Loucy (cell line): Measurements from ENCODE around the gene ERC1.

ENCODE experiments used
- H2AFZ ChIP-seq: fragments of 200-600 bp; sonication (generic); 2 replicates; pipeline ENCODE4 v1.6.0; 2016; ENCODE audit warnings: antibody characterized with exemption, mild to moderate bottlenecking, low read length, moderate library complexity
- H3F3A ChIP-seq: fragments of 200-600 bp; 2 replicates; pipeline ENCODE4 v1.6.0; 2016; ENCODE audit warnings: antibody characterized with exemption, low read depth, mild to moderate bottlenecking
- H3K27me3 ChIP-seq: fragments of 200-600 bp; sonication (generic); 2 replicates; pipeline ENCODE4 v1.6.1; 2014; ENCODE audit warnings: low read length, mild to moderate bottlenecking; ENCODE audit not compliant: insufficient read depth, poor library complexity, severe bottlenecking
- H3K36me3 ChIP-seq: fragments of 200-600 bp; sonication (generic); 2 replicates; pipeline ENCODE4 v1.6.1; 2016; ENCODE audit warnings: low read length; ENCODE audit not compliant: insufficient read depth
- H3K4me1 ChIP-seq: fragments of 200-600 bp; sonication (generic); 2 replicates; pipeline ENCODE4 v1.5.1; 2014; ENCODE audit warnings: low read length, mild to moderate bottlenecking; ENCODE audit not compliant: insufficient read depth, poor library complexity, severe bottlenecking
- H3K4me2 ChIP-seq: fragments of 200-600 bp; sonication (generic); 2 replicates; pipeline ENCODE4 v1.6.0; 2014; ENCODE audit warnings: antibody characterized with exemption, low read length, low read depth, mild to moderate bottlenecking; ENCODE audit not compliant: poor library complexity, severe bottlenecking
- H3K4me3 ChIP-seq: fragments of 200-600 bp; sonication (generic); 2 replicates; pipeline ENCODE4 v1.5.1; 2014; ENCODE audit warnings: low read length, mild to moderate bottlenecking, mixed read lengths; ENCODE audit not compliant: poor library complexity, severe bottlenecking
- H3K79me2 ChIP-seq: fragments of 200-600 bp; sonication (generic); 2 replicates; pipeline ENCODE4 v1.6.1; 2014; ENCODE audit warnings: low read length; ENCODE audit not compliant: insufficient read depth
- H3K9ac ChIP-seq: fragments of 200-600 bp; sonication (generic); 2 replicates; pipeline ENCODE4 v1.6.0; 2014; ENCODE audit warnings: mild to moderate bottlenecking, low read depth, low read length, moderate library complexity; ENCODE audit not compliant: poor library complexity, severe bottlenecking
- H3K9me2 ChIP-seq: fragments of 200-600 bp; sonication (generic); replicated peaks from 2 replicates; pipeline ENCODE4 v1.6.1; 2016; ENCODE audit warnings: low read depth, low read length, mixed read lengths
- H3K9me3 ChIP-seq: fragments of 200-600 bp; sonication (generic); 2 replicates; pipeline ENCODE4 v1.6.1; 2014; ENCODE audit warnings: mild to moderate bottlenecking, antibody characterized with exemption, low read length, low read depth; ENCODE audit not compliant: insufficient read depth
- H4K20me1 ChIP-seq: fragments of 200-600 bp; sonication (generic); 2 replicates; pipeline ENCODE4 v1.6.0; 2014; ENCODE audit warnings: antibody characterized with exemption, low read length, mild to moderate bottlenecking; ENCODE audit not compliant: insufficient read depth, poor library complexity, severe bottlenecking
- EZH2phosphoT487 ChIP-seq: fragments of 200-600 bp; IDR thresholded peaks from 2 replicates; pipeline ENCODE4 v1.6.1; 2018; ENCODE audit warnings: antibody characterized with exemption, mild to moderate bottlenecking, moderate library complexity, borderline replicate concordance
- TF ChIP-seq, protein P1 (sequence below): fragments of 200-600 bp; sonication (generic); conservative IDR thresholded peaks from 2 replicates; pipeline ENCODE4 v1.5.1; 2014; ENCODE audit warnings: mild to moderate bottlenecking, antibody characterized with exemption, low read length

The ERC1 gene

DNA sequence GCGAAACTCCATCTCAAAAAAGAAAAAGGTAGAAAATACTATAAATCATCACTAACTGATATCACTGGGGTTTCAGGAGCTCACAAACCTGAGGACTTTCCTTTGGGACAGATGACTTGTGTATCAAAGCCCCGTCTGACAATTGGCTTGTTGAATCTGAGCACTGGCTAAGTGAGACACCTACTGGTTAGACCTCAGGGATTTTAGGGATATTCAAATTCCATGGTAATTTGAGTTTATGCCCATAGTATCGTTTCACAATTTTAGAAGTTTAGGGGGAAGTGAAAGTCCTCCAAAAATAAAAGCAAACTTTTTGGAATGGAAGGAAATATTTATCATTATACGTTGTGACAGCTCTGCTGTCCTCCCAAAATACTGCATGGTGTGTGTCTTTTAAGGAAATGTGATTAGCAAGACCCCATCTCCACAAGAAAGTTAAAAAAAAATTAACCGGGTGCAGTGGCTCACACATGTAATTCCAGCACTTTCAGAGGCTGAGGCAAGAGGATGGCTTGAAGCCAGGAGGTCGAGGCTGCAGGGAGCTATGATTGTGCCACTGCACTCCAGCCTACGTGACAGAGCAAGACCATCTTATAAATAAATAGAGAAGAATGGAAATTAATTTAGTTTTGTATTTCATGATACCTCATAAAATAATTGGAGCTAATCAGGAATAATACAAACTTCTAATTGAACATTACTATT lies 554.1 kb downstream of the ERC1 start:
- Histone ChIP-seq H3K4me2 (no peak overlapping the region), H3K9me2 (no peaks in the 10 kb centered on the region), H3K4me1 (no peaks in the 10 kb centered on the region), H3K4me3 (no peak overlapping the region), H3K9ac (no peak overlapping the region), H2AFZ (no peak overlapping the region), H3K9me3 (no peaks in the 10 kb centered on the region), H4K20me1 (no peaks in the 10 kb centered on the region), H3K79me2 (no peaks in the 10 kb centered on the region), H3K27me3 (no peaks in the 10 kb centered on the region), H3K36me3 (no peaks in the 10 kb centered on the region), H3F3A (no peaks in the 10 kb centered on the region)
- TF ChIP-seq, protein P1, sequence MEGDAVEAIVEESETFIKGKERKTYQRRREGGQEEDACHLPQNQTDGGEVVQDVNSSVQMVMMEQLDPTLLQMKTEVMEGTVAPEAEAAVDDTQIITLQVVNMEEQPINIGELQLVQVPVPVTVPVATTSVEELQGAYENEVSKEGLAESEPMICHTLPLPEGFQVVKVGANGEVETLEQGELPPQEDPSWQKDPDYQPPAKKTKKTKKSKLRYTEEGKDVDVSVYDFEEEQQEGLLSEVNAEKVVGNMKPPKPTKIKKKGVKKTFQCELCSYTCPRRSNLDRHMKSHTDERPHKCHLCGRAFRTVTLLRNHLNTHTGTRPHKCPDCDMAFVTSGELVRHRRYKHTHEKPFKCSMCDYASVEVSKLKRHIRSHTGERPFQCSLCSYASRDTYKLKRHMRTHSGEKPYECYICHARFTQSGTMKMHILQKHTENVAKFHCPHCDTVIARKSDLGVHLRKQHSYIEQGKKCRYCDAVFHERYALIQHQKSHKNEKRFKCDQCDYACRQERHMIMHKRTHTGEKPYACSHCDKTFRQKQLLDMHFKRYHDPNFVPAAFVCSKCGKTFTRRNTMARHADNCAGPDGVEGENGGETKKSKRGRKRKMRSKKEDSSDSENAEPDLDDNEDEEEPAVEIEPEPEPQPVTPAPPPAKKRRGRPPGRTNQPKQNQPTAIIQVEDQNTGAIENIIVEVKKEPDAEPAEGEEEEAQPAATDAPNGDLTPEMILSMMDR: peak; percentile 56
- no peak for TF ChIP-seq EZH2phosphoT487
